GM10266 (cell line): ENCODE measurements around the gene CYTIP.
"Not testable (repeated sequence)": the region's sequence is repeated elsewhere in the genome, so short reads cannot be mapped to it uniquely, and the experiment has no call there.

Experiments
- DNase-seq: peaks from one replicate; pipeline ENCODE4 v3.0.0; 2012; ENCODE audit errors: extremely low spot score
- CTCF ChIP-seq: IDR thresholded peaks from 2 replicates; pipeline ENCODE4 v1.5.1; 2012; ENCODE audit warnings: mild to moderate bottlenecking, low read depth; ENCODE audit not compliant: control insufficient read depth, insufficient read depth; ENCODE audit errors: missing control alignments

Gene CYTIP

GRCh38 chr2:157393348-157393747 lies 50.5 kb downstream of the CYTIP start:
- DNase-seq, result no peak
- no peak for TF ChIP-seq CTCF

GRCh38 chr2:157388827-157389226 lies 55.1 kb downstream of the CYTIP start:
- no peak for TF ChIP-seq CTCF
- DNase-seq, result no peak

GRCh38 chr2:157386747-157387146 lies 57.1 kb downstream of the CYTIP start:
- no peak for DNase-seq
- TF ChIP-seq CTCF, result no peak

- no peak for DNase-seq
- TF ChIP-seq CTCF, result no peak
Measured at GRCh38 chr2:157386247-157386646, 57.6 kb downstream of the CYTIP start.

- no peak for TF ChIP-seq CTCF
- DNase-seq, result no peak
Measured at GRCh38 chr2:157377861-157378260, 66.0 kb downstream of the CYTIP start.

GRCh38 chr2:157376041-157376440 lies 67.8 kb downstream of the CYTIP start:
- no peak for DNase-seq
- TF ChIP-seq CTCF, result no peak

- no peak for DNase-seq
- TF ChIP-seq CTCF, result no peak
Measured at GRCh38 chr2:157375384-157375783, 68.5 kb downstream of the CYTIP start.

- DNase-seq, result not testable (repeated sequence)
Measured at GRCh38 chr2:157368508-157368907, 75.4 kb downstream of the CYTIP start.
